Fibroblast of mammary gland (primary cell): ENCODE results near the gene PRPSAP1.

Experiments used
- DNase-seq: peaks from one replicate; pipeline ENCODE4 v3.0.0-alpha.2; 2010; ENCODE audit warnings: low read depth
- H3K4me3 ChIP-seq: 2 replicates; pipeline ENCODE4 v1.5.1; 2011; ENCODE audit warnings: low read depth, mild to moderate bottlenecking, low read length, moderate library complexity; ENCODE audit not compliant: control insufficient read depth
- TF ChIP-seq, protein P1 (sequence below): conservative IDR thresholded peaks from 2 replicates; pipeline ENCODE4 v1.5.1; 2011; ENCODE audit warnings: low read depth, low read length, inconsistent platforms; ENCODE audit not compliant: control insufficient read depth, insufficient read depth

PRPSAP1 gene

DNA sequence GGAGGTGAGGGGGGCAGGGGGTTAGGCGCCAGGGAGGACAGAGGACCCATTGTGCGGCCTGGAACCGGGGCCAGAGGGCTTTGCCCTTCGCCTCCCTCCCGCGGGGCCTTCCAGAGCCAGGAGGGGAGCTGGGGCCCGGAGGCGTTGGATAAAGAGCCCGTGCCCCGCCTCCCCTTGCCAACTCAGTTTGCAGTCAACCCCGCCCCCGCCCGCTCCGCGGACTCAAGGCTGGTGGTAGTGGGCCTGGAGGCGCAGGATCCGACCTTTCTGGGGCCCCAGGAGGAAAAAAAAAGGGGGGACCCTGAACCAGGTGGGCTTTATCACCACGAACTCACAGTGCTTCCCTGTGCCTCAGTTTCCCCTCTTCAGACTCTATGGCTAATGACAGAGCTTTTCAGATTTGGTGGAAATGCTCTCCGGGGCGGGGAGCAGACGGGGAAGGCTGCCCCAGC, 28.7 kb upstream of the PRPSAP1 start:
- H3K4me3 ChIP-seq: peak overlapping the region; percentile 55

DNA sequence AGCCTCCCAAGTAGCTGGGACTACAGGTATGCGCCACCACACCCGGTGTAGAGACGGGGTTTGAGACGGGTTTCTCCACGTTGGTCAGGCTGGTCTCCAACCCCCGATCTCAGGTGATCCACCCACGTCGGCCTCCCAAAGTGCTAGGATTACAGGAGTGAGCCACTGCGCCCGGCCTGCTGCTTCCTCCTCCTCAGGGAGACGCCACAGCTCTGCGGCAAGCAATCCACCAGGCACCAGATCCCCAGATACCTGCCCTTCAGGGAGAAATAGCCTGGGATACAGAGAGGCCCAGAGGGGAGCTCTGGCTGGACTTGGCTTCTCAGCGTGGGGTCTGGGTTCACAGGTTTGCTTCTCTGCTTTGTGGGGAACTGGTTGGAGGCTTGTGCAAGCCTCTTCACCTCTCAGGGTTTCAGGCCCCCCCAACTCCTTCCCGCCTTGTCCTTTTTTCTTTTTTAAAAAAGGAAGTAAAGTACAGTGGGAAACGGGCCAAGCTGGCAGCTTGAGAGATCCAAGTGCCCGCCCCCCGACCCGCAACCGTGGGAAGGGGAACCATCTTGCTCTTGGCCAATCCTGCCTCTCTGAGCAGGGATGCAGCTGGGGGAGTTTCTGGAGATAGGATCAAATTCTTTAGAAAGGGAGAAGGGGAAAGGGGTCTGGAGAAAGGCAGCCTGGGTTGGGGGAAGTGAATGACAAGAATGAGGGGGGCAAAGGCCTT, 28.1 kb upstream of the PRPSAP1 start:
- no peak overlapping the region for H3K4me3 ChIP-seq
- TF ChIP-seq, protein P1, sequence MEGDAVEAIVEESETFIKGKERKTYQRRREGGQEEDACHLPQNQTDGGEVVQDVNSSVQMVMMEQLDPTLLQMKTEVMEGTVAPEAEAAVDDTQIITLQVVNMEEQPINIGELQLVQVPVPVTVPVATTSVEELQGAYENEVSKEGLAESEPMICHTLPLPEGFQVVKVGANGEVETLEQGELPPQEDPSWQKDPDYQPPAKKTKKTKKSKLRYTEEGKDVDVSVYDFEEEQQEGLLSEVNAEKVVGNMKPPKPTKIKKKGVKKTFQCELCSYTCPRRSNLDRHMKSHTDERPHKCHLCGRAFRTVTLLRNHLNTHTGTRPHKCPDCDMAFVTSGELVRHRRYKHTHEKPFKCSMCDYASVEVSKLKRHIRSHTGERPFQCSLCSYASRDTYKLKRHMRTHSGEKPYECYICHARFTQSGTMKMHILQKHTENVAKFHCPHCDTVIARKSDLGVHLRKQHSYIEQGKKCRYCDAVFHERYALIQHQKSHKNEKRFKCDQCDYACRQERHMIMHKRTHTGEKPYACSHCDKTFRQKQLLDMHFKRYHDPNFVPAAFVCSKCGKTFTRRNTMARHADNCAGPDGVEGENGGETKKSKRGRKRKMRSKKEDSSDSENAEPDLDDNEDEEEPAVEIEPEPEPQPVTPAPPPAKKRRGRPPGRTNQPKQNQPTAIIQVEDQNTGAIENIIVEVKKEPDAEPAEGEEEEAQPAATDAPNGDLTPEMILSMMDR: no peak
- no peak for DNase-seq

More for the DNA sequence above, 28.7 kb upstream of the PRPSAP1 start:
- TF ChIP-seq, protein P1: no peak
- no peak for DNase-seq

DNA sequence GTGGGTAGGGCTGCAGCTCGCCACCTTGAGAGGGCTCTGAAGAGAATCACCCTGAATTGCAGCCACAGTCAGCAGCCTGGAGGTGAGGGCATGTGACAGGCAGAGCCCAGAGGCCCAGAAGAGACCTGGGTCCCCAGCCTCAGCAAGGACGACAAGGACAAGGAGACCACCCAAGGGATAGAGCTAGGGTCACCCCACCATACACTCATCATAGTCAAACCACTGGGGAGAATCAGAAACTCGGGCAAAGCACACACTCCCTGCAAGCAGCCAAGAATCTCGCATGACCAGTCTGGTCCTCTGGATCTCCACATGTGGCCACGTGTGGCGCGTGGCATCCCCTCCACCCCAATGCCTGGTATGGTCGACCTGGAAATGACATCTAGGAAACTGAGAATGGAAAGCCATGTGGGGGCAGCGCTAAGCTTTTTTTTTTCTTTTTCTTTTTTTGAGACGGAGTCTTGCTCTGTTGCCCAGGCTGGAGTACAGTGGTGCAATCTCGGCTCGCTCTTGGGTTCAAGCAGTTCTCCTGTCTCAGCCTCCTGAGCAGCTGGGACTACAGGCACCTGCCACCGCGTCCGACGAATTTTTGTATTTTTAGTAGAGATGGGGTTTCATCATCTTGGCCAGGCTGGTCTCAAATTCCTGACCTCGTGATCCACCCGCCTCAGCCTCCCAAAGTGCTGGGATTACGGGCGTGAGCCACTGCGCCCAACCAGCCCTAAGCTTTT, 26.1 kb upstream of the PRPSAP1 start:
- no peak overlapping the region for H3K4me3 ChIP-seq
- TF ChIP-seq, protein P1: no peak
- no peak for DNase-seq

DNA sequence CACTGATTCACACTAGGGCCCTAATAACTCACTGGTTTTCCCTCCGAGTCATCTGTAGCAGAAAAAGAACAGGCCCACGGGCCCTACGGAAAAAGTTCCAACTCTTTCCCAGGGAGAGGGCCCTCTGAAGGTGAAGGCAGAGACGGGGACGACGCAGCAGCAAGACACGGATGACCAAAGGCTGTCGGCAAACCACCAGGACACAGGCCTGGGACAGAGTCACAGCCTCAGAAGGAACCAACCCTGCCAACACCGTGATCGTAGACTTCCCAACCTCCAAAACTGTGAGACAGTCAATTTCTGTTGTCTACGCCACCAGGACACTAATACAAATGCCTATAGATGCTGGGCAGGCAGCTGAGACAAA, 25.5 kb upstream of the PRPSAP1 start:
- no peak overlapping the region for H3K4me3 ChIP-seq
- no peak for DNase-seq
- TF ChIP-seq, protein P1: no peak

GRCh38 chr17:76378548-76379274, 25.0 kb upstream of the PRPSAP1 start:
- TF ChIP-seq, protein P1: no peak
- H3K4me3 ChIP-seq: no peak overlapping the region
- DNase-seq: no peak

DNA sequence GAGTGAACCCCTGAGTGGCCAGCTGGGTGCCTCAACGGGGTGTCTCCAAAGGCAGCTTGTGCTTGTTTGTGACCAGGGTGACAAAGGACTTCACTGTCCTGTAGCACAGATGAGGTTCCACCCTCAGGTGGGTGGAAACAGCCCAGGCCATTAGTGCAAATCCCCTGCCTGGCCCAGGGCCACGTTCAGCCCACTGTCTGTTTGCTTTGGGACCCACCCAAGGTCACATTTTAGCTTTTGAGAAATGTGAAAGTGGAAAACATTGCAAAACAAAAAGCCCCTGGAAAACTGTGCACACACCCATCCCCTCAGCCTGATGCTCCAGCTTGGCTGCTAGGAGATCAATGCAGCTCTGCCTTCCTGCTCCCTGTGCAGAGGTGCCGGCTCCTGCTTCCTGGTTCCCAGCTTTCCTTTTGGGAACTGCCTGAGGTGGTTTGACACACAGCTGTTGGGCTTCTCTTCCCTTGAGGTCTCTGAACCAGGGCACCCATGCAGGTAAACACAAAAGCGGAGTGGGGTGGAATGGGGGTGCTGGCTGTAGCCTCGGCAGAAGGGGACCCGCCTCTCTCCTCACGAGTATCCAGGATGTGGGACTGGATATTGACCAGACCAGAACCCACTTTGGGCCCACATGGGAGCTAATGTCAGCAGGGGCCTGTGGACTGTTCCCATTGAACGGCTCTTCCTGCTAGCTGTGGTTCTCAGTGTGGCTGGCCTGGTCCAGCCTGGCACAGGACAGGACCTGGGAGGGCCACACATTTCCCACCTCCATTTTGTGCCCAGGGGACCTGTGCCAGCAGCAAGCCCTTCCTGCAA, 22.8 kb upstream of the PRPSAP1 start:
- TF ChIP-seq, protein P1: no peak
- DNase-seq: no peak
- no peak overlapping the region for H3K4me3 ChIP-seq
